ENCODE results near the gene ABL1.

DNA sequence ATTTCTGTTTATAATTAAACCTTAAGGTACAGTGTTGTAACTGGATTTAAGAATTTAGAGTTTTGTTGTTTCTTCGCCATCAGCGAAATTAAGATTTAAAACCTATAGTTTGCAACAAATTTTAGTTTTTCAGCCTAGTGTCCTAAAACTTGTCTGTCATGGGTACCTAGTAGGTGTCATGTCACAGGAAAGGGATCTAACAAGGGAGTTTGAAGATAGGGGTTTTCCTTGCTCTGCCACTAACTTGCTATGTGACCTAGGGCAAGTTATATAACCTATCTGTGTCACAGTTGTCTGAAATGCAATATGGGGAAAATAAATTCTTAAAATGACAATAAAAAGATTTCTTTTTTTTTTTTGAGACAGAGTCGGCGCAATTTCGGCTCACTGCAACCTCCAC lies 9.2 kb upstream of the ABL1 start:
- no peak for TF ChIP-seq CTCF (IDR thresholded peaks at IDR 0.05)
- no peak for TF ChIP-seq POLR2A (IDR thresholded peaks at IDR 0.05)
- TF ChIP-seq POLR2AphosphoS5 (IDR thresholded peaks at IDR 0.05): no peak

All from suprapubic skin (tissue), 4 donors.